Heart left ventricle (tissue), 13 donors: ENCODE results near the gene ZNF804B.

Source experiments
- CTCF ChIP-seq, 12 donors: fragments of 200-600 bp; sonication (generic) in 4 of 12; IDR thresholded peaks; one replicate each; pipeline versions ENCODE4 v1.5.0 to v1.8.0; 2018 to 2022; ENCODE audit warnings: antibody characterized with exemption in 12 of 12, mild to moderate bottlenecking in 5 of 12
- POLR2A ChIP-seq, 2 donors: fragments of 450-650 bp; IDR thresholded peaks; one replicate each; pipeline ENCODE4 v1.6.1; 2017; ENCODE audit warnings: antibody characterized with exemption in 2 of 2, mild to moderate bottlenecking in 2 of 2, moderate library complexity in 2 of 2
- donor health status: ischemic (EF 13 %, LVEDD 7.1; RV severe dilation, severe dysfunction).
- donor health status: DM: no; HTN: yes; CAD: no.
- donor health status: DM: no; HTN: no; CAD: no.
- donor health status: ischemic (EF 25% LVEDD 6.9; RV normal size, moderate dysfunction).
- donor health status: ischemic (EF 25% LVEDD 5.7; RV mildly dilated, moderate dysfunction).
- donor health status: ischemic (EF 35%, LVEDD 5.7; RV mildly dilated, moderate dysfunction).
- donor health status: nonischemic (EF 11% LVEDD 7.7; RV severe dilation, severe dysfunction).
- donor health status: DM: yes; HTN: yes; CAD: no.
- donor health status: PGD.
- donor health status: ischemic (EF 29% LVEDD 5.4; RV normal size, mild dysfunction).
- donor health status: nonischemic (EF 23%, LVEDD 6.1; RV moderate dilation, normal function).

- TF ChIP-seq CTCF (IDR thresholded peaks at IDR 0.05) (no peak), POLR2A (IDR thresholded peaks at IDR 0.05) (no peak)
Measured at GRCh38 chr7:89041240-89041639, 281.7 kb downstream of the ZNF804B start.
